ENCODE measurements around the gene HASPIN.
"Not testable (repeated sequence)": the region's sequence is repeated elsewhere in the genome, so short reads cannot be mapped to it uniquely, and the experiment has no call there.

HASPIN gene

DNA sequence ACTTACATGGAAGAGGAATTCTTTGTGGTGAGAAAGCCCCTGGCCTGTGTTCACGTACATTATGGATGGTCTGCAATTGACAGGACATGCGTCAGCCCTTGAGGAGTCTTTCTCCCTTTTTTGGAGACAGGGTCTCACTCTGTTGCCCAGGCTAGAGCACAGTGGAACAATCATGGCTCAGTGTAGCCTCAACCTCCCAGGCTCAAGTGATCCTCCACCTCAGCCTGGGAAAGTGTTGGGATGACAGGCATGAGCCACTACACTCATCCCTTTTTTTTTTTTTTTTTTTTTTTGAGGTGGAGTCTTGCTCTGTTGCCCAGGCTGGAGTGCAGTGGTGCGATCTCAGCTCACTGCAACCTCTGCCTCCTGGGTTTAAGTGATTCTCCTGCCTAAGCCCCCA lies 4.4 kb downstream of the HASPIN start:
- Histone ChIP-seq H3K79me1 (ENCODE audit: low read length) (peaks cover 11% of the 10 kb centered on the region), H3K36me3 (ENCODE audit: control insufficient read depth in 1 of 2, insufficient read depth in 2 of 2, low read length in 2 of 2) (peaks cover 7 to 16% of the 10 kb centered on the region in 2 experiments), H3K79me2 (ENCODE audit: control insufficient read depth, insufficient read depth, low read length, poor library complexity) (peaks cover 15% of the 10 kb centered on the region), H3K4me1 (ENCODE audit: control insufficient read depth in 1 of 2, insufficient read depth in 2 of 2, low read length in 2 of 2) (peaks cover 10 to 11% of the 10 kb centered on the region in 2 experiments)
- not testable (repeated sequence) for H2BK5ac ChIP-seq (ENCODE audit: low read depth, low read length, poor library complexity); H3K14ac ChIP-seq (ENCODE audit: low read length); H3K4me3 ChIP-seq (ENCODE audit: low read depth, low read length); H3K9me3 ChIP-seq (ENCODE audit: insufficient read depth, low read depth, low read length); H2BK120ac ChIP-seq (ENCODE audit: insufficient read depth, low read length, poor library complexity); H3K4me2 ChIP-seq (ENCODE audit: low read length); H3K18ac ChIP-seq (ENCODE audit: low read length); H3K27me3 ChIP-seq (ENCODE audit: insufficient read depth, low read length); H3K23ac ChIP-seq (ENCODE audit: low read length); H3K4ac ChIP-seq (ENCODE audit: low read depth, low read length); H2BK12ac ChIP-seq (ENCODE audit: low read length); H4K12ac ChIP-seq (ENCODE audit: low read depth, low read length); DNase-seq; H3K9ac ChIP-seq (ENCODE audit: low read length); H3K27ac ChIP-seq (ENCODE audit: low read depth, low read length); H2AK5ac ChIP-seq (ENCODE audit: low read length); H4K8ac ChIP-seq (ENCODE audit: low read depth, low read length); H4K91ac ChIP-seq (ENCODE audit: low read depth, low read length); H2AFZ ChIP-seq (ENCODE audit: insufficient read depth, low read length, poor library complexity)
- WGBS (ENCODE audit: extremely low coverage, insufficient coverage, insufficient read length), result no CpG with 5 or more reads among the region's 3 CpGs

DNA sequence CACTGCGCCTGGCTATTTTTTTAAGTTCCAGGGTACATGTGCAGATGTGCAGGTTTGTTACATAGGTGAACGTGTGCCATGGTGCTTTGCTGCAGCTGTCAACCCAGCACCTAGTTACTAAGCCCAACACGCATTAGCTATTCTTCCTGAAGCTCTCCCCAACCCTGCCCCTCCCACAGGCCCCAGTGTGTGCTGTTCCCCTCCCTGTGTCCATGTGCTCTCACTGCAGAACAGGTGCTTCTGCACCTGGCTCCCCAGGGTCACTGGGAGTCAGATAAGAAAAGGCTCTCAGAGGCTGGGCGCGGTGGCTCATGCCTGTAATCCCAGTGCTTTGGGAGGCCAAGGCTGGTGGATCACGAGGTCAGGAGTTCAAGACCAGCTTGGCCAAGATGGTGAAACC lies 6.2 kb downstream of the HASPIN start:
- no peak overlapping the region for H2BK12ac ChIP-seq (ENCODE audit: low read length)
- no peak overlapping the region for H3K4me3 ChIP-seq (ENCODE audit: low read depth, low read length)
- H2AK5ac ChIP-seq (ENCODE audit: low read length), result no peak overlapping the region
- H3K9ac ChIP-seq (ENCODE audit: low read length), result no peak overlapping the region
- no peak overlapping the region for H2BK5ac ChIP-seq (ENCODE audit: low read depth, low read length, poor library complexity)
- no peak overlapping the region for H3K23ac ChIP-seq (ENCODE audit: low read length)
- no peak overlapping the region for H3K4ac ChIP-seq (ENCODE audit: low read depth, low read length)
- no CpG with 5 or more reads among the region's 6 CpGs for WGBS (ENCODE audit: extremely low coverage, insufficient coverage, insufficient read length)
- no peak overlapping the region for H4K12ac ChIP-seq (ENCODE audit: low read depth, low read length)
- no peaks in the 10 kb centered on the region for H3K79me2 ChIP-seq (ENCODE audit: control insufficient read depth, insufficient read depth, low read length, poor library complexity)
- H3K27me3 ChIP-seq (ENCODE audit: insufficient read depth, low read length), result no peaks in the 10 kb centered on the region
- peaks cover 3% of the 10 kb centered on the region for H3K79me1 ChIP-seq (ENCODE audit: low read length)
- no peak overlapping the region for H4K8ac ChIP-seq (ENCODE audit: low read depth, low read length)
- no peak overlapping the region for H3K18ac ChIP-seq (ENCODE audit: low read length)
- H3K27ac ChIP-seq (ENCODE audit: low read depth, low read length), result no peak overlapping the region
- H3K4me2 ChIP-seq (ENCODE audit: low read length), result no peak overlapping the region
- no peak for DNase-seq
- H3K14ac ChIP-seq (ENCODE audit: low read length), result no peak overlapping the region
- no peak overlapping the region for H4K91ac ChIP-seq (ENCODE audit: low read depth, low read length)
- peaks cover 6% of the 10 kb centered on the region in 2 experiments for H3K4me1 ChIP-seq (ENCODE audit: control insufficient read depth in 1 of 2, insufficient read depth in 2 of 2, low read length in 2 of 2)
- H3K9me3 ChIP-seq (ENCODE audit: insufficient read depth, low read depth, low read length), result no peaks in the 10 kb centered on the region
- H2BK120ac ChIP-seq (ENCODE audit: insufficient read depth, low read length, poor library complexity), result no peak overlapping the region
- no peak overlapping the region for H2AFZ ChIP-seq (ENCODE audit: insufficient read depth, low read length, poor library complexity)
- H3K36me3 ChIP-seq (ENCODE audit: control insufficient read depth in 1 of 2, insufficient read depth in 2 of 2, low read length in 2 of 2), result peaks cover 7 to 16% of the 10 kb centered on the region in 2 experiments

DNA sequence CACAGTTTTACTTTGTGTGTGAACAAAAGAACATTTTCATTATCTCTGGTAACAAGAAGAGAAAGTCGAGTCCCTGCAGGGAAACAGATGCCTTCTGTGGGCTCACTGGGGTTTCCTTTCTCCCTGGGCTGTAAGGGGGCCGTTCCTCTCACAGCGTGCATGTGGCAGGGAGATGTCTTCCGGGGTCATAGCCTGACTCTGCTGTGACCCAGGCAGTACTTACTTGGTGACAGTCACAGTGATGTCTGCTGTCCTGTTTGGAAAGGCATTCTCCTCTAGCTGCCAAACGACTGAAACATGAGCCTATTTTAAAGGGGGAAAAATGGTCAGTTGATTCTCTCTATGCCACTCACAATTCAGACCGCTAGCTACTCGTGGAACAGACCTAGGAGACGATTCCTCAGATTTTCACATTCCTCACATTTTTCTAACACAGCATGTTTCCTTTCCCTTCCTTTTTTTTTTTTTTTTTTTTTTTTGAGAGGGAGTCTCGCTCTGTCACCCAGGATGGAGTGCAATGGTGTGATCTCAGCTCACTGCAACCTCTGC lies 7.3 kb downstream of the HASPIN start:
- H3K79me1 ChIP-seq (ENCODE audit: low read length), result peaks cover 3% of the 10 kb centered on the region
- no CpG with 5 or more reads among the region's 9 CpGs for WGBS (ENCODE audit: extremely low coverage, insufficient coverage, insufficient read length)

DNA sequence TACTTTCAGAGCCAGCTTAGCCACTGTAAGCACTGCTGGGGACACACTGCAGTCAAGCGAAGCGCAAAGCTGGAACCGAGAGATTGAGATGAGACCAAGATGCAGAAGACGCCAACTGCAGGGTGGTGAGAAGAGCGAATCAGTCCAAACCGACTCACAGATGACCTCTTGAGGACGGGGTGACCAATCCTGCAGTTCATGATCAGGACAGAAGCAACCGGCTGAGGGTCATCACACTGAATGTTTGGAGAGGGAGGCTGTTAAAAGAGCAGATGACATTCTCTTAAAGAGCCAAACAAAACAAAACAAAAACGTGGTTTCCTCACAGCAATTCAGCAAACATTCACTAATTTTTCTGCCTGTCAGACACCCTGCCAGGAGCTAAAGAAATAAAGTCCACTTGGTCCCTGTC lies 8.5 kb downstream of the HASPIN start:
- Histone ChIP-seq H3K4me1 (ENCODE audit: control insufficient read depth in 1 of 2, insufficient read depth in 2 of 2, low read length in 2 of 2) (peaks cover 6% of the 10 kb centered on the region in 2 experiments), H3K9me3 (ENCODE audit: insufficient read depth, low read depth, low read length) (no peaks in the 10 kb centered on the region), H3K18ac (ENCODE audit: low read length) (no peak overlapping the region), H3K14ac (ENCODE audit: low read length) (no peak overlapping the region), H3K4ac (ENCODE audit: low read depth, low read length) (no peak overlapping the region), H3K9ac (ENCODE audit: low read length) (no peak overlapping the region), H4K12ac (ENCODE audit: low read depth, low read length) (no peak overlapping the region), H3K4me3 (ENCODE audit: low read depth, low read length) (no peak overlapping the region), H2BK120ac (ENCODE audit: insufficient read depth, low read length, poor library complexity) (no peak overlapping the region), H2BK12ac (ENCODE audit: low read length) (no peak overlapping the region), H3K27ac (ENCODE audit: low read depth, low read length) (no peak overlapping the region), H4K8ac (ENCODE audit: low read depth, low read length) (no peak overlapping the region), H3K79me1 (ENCODE audit: low read length) (peaks cover 3% of the 10 kb centered on the region), H3K23ac (ENCODE audit: low read length) (no peak overlapping the region), H2AFZ (ENCODE audit: insufficient read depth, low read length, poor library complexity) (no peak overlapping the region), H3K27me3 (ENCODE audit: insufficient read depth, low read length) (no peaks in the 10 kb centered on the region), H3K4me2 (ENCODE audit: low read length) (no peak overlapping the region), H3K36me3 (ENCODE audit: control insufficient read depth in 1 of 2, insufficient read depth in 2 of 2, low read length in 2 of 2) (peaks cover 3 to 7% of the 10 kb centered on the region in 2 experiments), H2BK5ac (ENCODE audit: low read depth, low read length, poor library complexity) (no peak overlapping the region), H2AK5ac (ENCODE audit: low read length) (no peak overlapping the region), H4K91ac (ENCODE audit: low read depth, low read length) (no peak overlapping the region), H3K79me2 (ENCODE audit: control insufficient read depth, insufficient read depth, low read length, poor library complexity) (no peaks in the 10 kb centered on the region)
- no CpG with 5 or more reads among the region's 9 CpGs for WGBS (ENCODE audit: extremely low coverage, insufficient coverage, insufficient read length)
- DNase-seq, result no peak

More for the DNA sequence above, 7.3 kb downstream of the HASPIN start:
- Histone ChIP-seq H3K9me3 (ENCODE audit: insufficient read depth, low read depth, low read length) (no peaks in the 10 kb centered on the region), H4K8ac (ENCODE audit: low read depth, low read length) (no peak overlapping the region), H3K14ac (ENCODE audit: low read length) (peak overlapping the region; percentile 53), H3K27ac (ENCODE audit: low read depth, low read length) (peak overlapping the region; percentile 51), H3K79me2 (ENCODE audit: control insufficient read depth, insufficient read depth, low read length, poor library complexity) (no peaks in the 10 kb centered on the region), H2BK120ac (ENCODE audit: insufficient read depth, low read length, poor library complexity) (no peak overlapping the region), H3K4ac (ENCODE audit: low read depth, low read length) (no peak overlapping the region), H2AFZ (ENCODE audit: insufficient read depth, low read length, poor library complexity) (no peak overlapping the region), H3K9ac (ENCODE audit: low read length) (no peak overlapping the region), H4K12ac (ENCODE audit: low read depth, low read length) (no peak overlapping the region), H2AK5ac (ENCODE audit: low read length) (no peak overlapping the region), H4K91ac (ENCODE audit: low read depth, low read length) (peak overlapping the region; percentile 43), H3K23ac (ENCODE audit: low read length) (no peak overlapping the region), H3K36me3 (ENCODE audit: control insufficient read depth in 1 of 2, insufficient read depth in 2 of 2, low read length in 2 of 2) (peaks cover 3 to 11% of the 10 kb centered on the region in 2 experiments), H3K18ac (ENCODE audit: low read length) (no peak overlapping the region), H3K4me1 (ENCODE audit: control insufficient read depth in 1 of 2, insufficient read depth in 2 of 2, low read length in 2 of 2) (peaks cover 6% of the 10 kb centered on the region in 2 experiments), H3K4me2 (ENCODE audit: low read length) (peak overlapping the region; percentile 24), H3K4me3 (ENCODE audit: low read depth, low read length) (no peak overlapping the region), H3K27me3 (ENCODE audit: insufficient read depth, low read length) (no peaks in the 10 kb centered on the region), H2BK12ac (ENCODE audit: low read length) (no peak overlapping the region), H2BK5ac (ENCODE audit: low read depth, low read length, poor library complexity) (peak overlapping the region; percentile 42)
- DNase-seq, result no peak

Measured in trophoblast cell (in vitro differentiated cells and primary cell).